WTC11 (cell line): ENCODE measurements around the gene ZNF879.

Experiments
- CTCF ChIP-seq: fragments of 200-600 bp; IDR thresholded peaks from 2 replicates; pipeline ENCODE4 v1.8.0; 2022; ENCODE audit warnings: antibody characterized with exemption
- ELF4 ChIP-seq: sonication (generic); formaldehyde crosslinking; IDR thresholded peaks from 2 replicates; pipeline ENCODE4 v1.8.1; 2022; ENCODE audit warnings: low read depth, mild to moderate bottlenecking, moderate library complexity, missing genetic modification reagents
- ETV6 ChIP-seq: sonication (generic); formaldehyde crosslinking; IDR thresholded peaks from 2 replicates; pipeline ENCODE4 v1.8.1; 2022; ENCODE audit warnings: mild to moderate bottlenecking, missing genetic modification reagents
- MYBL2 ChIP-seq: sonication (generic); formaldehyde crosslinking; IDR thresholded peaks from 2 replicates; pipeline ENCODE4 v1.8.1; 2023; ENCODE audit warnings: mild to moderate bottlenecking, moderate library complexity, missing genetic modification reagents

DNA sequence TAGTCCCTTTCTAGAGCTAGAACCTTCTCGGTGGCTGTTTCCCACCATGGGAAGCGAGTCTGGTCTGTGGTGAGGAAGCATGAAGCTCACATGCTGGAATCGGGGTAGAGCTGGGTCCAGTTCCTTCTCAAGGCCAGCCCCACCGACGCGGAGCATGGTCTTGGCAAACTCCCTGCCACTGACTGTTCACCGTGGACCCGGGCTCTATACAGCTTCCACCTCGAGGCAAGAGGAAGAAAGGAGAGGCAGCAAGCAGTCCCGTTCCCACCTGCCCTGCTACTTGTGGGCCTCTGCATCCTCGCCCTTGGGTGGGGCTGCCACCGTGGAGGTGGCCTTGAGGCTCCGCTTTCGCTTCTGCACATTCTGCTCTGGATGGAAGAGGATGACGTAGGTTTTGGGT lies 42.2 kb upstream of the ZNF879 start:
- no peak for TF ChIP-seq MYBL2 (CRISPR knock-in tag)
- no peak for TF ChIP-seq ETV6
- TF ChIP-seq CTCF: no peak
- no peak for TF ChIP-seq ELF4 (CRISPR knock-in tag)
